GM21576 (cell line): ENCODE results near the gene CCDC106.

Experiments used
- ATAC-seq: cut with Tn5 transposase; IDR thresholded peaks from one replicate; pipeline ENCODE4 v1.9.1; 2021; ENCODE audit warnings: mild to moderate bottlenecking, moderate library complexity; ENCODE audit not compliant: unreplicated experiment

CCDC106 gene

DNA sequence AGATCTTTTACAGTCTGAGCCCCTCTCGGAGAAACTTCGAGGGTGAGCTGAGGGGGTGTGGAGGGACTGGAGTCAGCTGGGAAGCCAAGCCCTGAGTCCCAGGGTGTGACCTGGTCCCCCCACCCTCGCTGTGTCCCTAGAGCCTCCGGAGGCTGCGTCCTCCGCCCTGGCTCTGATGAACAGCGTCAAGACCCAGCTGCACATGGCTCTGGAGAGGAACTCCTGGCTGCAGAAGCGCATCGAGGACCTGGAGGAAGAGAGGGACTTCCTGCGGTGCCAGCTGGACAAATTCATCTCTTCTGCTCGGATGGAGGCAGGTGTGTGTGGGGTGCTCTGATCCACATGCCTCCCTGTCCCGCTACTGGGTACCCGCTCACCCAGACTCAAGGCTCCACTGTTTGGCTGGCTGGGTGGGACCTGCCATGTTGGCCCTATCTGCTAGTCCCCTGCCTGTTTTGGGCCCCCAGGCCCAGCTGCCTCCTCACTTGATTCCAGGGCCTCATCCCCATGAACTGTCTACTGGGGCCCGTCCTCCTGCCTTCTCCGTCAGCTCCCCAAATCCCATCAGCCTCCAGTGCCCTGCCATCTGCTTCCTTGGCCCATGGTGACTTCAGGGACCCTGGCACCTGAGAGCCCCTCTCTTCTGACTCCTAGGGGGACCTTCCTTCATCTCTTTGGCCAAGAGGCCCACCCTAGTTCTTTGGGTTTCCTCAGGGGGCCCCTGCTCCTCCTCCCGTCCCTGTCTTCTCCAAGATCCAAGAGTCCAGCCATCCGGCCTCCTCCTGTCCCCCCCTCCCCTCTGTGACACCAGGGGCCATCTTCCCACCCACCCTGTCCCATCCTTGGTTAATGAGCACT is 1.5 kb downstream of the CCDC106 start:
- ATAC-seq, result no peak

DNA sequence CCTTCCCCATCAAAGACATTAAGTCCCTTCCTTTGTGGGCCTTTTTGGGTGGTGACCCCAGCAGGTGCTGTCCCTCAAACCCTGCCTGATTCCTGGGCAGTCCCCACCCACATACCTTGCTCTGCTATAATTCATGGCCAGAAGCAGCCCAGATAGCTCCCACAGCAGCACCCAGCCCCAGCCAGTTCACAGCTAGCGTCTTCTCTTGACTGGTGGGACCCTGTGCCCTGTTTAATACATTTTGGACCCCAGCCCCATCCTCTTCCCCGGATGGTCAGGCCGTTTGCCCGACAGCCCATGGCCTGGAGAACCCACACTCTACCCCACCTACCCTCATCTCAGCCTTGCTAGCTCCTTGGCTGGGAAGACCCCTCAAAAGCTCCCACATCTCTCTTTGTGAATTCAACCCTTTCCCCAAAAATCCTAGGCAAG is 2.1 kb downstream of the CCDC106 start:
- no peak for ATAC-seq

DNA sequence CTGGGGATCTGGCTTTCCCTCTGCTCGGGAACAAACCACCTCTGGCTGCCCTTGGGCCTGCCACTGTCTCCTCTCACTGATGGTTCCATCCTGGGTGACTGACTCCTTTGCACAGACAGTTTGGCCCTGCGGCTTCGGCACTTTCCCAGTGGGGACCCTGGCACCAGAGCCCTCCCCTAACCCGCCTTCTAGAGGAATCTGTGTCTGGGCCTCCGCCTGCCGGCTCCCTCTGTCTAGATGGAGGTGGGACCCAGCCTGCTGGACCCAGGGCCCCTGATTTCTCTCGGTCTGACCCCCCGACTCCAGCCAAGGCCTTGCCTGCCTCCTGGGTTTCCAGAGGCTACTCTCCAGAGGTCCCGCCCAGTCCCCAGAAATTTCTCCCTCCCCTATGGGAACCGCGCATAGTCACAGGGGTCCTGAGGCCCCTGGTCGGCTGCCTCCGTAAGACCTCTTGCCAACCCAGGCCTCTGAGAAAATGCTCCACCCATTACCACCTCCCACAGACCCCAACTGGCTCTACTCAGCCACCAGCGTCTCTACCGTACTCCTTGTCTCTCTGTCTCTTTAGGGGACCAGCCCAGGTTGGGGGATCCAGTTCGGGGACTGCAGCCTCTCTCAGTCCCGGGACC is 2.7 kb downstream of the CCDC106 start:
- no peak for ATAC-seq

DNA sequence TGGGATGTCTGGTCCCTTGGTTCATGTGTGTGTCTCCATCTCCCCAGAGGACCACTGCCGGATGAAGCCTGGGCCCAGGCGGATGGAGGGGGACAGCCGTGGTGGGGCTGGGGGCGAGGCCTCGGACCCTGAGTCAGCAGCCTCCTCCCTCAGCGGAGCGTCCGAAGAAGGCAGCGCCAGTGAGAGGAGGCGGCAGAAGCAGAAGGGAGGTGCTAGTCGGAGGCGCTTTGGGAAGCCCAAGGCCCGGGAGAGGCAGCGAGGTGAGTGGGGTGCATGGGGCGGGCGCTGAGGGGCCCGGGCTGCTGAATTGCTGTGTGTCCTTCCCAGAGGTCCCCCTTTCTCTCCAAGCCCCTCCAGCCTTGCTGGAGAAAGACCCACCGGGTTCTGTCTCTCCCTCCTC is 3.2 kb downstream of the CCDC106 start:
- ATAC-seq, result no peak

DNA sequence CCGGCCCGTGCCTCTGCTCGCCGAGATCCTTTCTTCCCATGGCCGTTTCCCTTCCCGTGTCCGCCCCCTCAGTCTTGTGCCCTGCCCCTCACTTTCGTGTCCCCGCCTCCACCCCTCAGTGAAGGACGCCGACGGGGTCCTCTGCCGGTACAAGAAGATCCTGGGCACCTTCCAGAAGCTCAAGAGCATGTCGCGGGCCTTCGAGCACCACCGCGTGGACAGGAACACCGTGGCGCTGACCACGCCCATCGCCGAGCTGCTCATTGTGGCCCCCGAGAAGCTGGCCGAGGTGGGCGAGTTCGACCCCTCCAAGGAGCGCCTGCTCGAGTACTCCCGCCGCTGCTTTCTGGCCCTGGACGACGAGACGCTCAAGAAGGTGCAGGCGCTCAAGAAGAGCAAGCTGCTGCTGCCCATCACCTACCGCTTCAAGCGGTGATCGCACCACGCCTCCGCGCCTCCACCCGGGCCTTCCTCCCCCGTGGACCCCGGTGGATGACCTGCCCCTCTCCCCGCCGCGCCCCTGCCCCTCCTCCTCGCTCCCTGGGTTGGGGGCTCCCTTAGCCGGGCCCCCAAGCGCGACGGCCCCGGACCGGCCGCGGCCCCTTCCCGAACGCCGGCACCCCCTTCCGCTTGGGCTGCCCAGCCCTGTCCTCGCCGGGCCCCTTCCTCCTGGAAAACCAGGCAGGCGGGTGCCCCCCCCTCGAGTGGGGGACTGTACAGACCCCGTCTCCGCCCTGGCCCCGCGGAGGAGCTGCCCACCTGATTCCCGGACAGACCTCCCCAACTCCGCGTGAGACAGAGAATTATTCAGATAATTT is 4.5 kb downstream of the CCDC106 start:
- no peak for ATAC-seq

DNA sequence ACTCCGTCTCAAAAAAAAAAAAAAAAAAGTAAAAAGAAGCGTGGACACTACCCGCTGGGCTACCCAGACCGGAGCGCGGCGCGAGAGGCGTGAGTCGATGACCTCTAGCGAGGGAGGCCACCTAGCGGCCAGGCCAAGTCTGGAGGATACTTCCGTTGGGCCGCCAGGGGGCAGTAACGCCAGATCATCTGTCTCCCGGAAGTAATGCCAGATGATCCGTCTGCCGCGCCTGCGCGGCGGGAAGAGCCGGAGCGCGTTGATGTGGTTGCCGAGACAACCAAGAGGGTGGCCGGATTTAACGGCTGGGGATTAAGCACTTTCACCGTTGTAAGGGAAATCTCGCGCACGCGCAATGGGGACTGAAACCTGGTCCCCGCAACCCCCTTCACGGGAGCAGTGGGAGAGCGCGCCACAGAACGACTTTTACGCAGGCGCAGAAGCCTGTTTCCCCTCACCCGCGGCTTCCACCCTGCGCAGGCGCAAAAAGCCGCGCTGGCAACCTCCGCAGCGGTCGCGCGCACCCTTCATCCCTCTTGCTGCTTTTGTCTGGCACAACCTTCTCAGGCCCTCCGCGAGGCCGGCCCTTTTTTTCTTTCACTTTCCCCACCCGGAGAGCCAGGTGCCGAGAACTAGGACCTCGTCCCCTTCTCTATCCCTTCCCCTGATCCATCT is 5.8 kb downstream of the CCDC106 start:
- peak; percentile 32 for ATAC-seq

DNA sequence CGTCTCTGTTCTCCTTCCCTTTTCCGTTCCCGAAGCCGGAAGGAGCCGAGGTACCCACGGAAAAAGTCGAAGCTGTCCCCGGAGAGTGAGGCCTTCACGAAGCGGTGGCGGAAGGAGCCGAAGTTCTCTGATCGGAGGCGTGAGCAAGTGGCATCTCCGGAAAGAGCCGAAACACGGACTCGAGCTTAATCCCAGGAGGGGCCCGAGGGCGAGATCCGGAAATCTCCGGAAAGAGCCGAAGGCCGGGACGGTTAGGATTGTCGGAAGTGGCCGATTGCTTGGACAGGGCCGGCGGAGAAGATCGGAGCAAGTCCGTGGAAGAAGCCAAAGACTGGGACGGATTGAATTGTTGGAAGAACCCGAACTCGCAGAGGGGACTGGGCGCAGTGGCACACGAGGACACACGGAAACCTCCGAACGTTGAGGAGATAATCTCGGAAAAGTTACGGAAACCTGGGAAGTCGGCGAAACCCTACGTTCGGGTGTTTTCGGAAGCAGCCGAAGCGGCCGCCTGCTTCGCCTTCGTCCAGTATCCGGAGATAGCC is 6.4 kb downstream of the CCDC106 start:
- peak; percentile 49 for ATAC-seq

DNA sequence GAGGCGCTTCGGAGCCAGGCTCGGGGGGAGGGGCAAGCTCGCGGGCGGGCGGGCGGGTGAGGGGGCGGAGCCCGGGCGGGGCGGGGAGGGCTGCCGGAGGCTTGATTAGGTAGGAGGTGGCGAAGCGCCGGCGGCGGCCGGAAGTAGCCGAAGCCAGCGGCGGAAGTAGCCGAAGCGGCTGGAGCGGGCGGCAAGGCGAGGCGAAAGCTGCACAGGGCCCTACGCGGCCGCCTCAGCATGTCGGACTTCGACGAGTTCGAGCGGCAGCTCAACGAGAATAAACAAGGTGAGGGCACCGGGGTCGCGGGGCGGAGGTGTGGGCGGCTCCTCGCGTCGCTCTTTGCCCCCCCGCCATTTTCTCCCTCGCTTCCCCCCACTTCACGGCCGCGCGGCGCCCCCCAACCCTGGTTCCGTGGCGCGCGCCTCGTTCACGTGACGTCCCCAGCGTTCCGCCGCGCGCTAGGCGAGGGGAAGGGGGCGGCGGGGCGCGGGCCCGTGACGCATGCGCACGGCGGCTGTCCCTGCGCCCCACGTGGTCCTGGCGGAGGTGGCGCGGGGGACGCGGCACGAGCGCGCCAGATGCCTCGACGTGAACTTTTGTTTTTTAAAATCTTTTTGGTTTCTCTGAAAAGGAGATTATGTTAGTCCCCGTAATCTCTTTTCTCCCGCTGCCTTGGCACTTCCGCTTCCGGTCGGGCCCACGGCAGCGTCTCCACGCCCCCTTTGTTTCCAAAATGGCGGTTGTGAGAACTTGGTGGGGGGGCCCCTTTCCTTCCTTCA is 7.0 kb downstream of the CCDC106 start, which contains the start of gene U2AF2:
Gene U2AF2 (plus strand): TSS at position 168 of the 780 bp plus-strand sequence. CDS start 70 bp downstream, at position 238.
- peak; percentile 31 for ATAC-seq

DNA sequence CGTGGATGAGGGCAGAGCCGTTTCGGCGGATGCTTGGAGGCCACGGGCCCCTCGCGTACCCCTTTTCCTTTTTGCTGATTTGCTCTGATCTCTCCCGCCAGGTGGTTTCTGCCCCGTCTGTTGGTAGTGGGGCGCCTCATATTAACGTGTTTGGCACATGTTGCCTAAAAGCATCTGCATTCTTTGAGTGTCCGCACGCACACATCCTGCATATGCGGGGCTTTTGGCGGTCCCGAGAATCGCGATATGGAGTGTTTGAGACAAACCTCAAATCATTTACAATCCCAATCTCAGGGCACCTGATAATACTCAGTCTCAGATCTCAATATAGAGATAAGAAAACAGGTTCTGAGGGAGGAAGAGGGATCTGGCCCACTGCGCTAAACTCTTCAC is 7.6 kb downstream of the CCDC106 start:
- no peak for ATAC-seq

DNA sequence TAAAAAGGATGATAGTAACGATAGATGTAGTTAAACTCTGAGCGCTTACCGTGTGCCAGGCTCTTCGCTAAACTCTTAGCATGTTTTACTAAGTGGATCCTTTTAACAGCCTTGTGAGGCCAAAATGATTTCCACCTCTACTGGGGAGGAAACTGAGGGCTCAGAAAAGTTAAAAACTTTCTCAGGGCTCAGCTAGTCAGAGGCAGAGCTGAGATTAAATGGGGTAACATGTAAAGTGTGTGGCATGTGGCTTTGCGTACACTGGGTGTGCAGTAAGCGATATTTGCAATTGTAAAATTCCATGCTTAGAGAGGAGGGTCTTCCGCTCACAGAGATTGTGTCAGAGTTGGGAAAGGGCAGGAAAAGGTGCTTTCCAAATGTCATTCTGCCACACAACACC is 8.5 kb downstream of the CCDC106 start:
- ATAC-seq, result no peak

DNA sequence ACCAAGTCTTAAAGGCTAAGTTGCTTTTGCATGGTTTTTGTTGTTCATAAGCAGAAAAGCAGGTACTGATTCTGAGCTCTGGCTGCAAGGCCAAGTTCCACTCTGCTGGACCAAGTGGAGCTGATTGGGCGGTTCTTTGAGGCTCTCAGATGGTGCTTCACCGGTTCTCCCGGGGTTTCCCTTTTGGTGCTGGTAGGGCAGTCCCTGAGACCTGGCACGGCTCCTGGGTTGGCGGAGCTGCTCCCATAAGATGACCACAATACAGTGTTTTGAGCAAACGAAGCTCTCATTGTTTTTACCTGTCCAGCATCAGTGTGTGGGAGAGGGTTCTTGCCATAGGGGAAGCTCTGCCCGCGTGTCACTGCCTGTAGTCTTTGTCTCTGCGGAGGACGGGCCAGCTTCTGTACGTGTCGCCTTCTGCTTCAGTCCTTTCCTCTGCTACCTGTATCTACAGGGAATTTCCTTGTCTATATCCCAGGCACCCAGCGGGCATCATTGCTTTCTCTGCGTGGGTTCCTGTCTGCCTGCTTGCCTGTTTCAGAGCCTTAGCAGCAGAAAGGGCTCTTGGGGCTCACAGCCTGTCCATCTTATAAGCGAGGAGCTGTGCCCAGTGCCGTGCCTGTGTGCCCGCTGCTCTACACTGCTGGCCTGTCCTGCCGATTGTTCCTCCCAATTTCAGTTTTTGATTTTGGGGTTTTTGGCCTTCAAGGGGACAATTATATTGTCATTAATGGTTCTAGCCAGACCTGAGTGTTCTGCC is 9.2 kb downstream of the CCDC106 start:
- no peak for ATAC-seq

DNA sequence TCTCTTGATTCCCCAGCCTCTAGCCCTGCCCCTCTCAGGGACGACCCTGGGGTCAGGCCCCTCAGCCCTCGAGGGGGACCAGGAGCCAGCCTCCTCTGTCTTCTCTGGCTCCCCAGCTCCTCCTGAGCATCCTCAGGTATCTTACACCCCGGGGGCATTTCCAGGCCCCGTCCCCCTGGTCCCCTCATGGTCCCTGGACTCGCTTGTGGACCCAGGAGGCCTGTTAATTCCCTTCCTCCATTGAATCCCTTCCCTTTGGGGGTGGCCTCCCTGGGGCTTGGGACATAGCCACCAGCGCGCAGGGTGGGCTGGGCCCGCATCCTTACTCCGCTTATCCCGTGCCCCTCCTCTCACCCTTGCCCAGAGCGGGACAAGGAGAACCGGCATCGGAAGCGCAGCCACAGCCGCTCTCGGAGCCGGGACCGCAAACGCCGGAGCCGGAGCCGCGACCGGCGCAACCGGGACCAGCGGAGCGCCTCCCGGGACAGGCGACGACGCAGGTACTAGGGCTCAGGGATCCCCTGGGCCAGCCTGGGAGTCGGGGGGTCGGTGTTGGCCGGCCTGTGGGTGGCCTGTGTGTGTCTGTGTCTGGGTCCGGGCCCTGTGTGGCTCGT is 10.9 kb downstream of the CCDC106 start:
- ATAC-seq, result no peak

DNA sequence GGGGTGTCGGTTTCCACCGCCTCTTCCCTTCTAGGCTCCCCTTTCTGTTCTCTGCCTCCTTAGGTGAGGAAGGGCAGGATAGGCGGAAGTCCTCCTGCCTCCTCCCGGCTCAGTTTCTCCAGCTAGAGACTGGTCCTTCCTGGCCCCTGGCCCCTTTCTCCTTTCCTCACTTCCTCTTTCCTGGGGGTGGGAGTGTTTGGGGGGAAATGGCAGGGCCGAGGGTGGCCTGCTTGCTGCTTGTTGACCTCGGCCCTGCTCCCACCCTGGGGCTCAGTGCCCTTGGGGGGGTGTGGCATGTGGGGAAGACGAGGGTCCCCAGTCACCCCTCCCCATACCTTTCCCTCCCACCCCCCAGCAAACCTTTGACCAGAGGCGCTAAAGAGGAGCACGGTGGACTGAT is 11.8 kb downstream of the CCDC106 start:
- no peak for ATAC-seq

DNA sequence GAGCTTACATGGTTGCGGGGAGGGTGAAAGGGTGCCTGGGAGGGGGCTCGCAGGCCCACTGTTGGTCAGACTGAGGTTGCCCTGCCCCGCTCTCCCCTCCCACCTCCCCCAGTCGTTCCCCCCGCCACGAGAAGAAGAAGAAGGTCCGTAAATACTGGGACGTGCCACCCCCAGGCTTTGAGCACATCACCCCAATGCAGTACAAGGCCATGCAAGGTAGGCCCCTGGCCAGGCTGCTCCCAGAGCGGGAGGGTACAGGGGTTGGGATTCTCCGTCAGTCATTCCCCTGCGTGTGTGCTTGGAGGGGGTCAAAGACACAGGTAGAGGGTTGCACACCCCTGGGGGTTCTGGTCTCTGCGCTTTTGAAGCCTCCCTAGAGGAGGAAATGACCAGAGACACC is 12.4 kb downstream of the CCDC106 start:
- no peak for ATAC-seq

DNA sequence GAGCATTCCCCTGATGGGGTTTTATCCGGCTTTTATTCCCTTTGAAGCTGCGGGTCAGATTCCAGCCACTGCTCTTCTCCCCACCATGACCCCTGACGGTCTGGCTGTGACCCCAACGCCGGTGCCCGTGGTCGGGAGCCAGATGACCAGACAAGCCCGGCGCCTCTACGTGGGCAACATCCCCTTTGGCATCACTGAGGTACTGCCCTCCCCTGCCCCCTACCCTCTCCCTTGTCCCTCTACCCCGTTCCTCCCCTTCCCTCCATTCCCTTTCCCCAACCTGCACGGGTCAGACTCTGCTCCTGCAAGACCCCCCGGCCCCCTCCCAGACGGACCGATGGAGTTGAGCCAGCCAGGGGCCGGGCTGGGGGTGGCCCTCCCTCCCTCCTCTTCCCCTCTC is 13.0 kb downstream of the CCDC106 start:
- ATAC-seq, result no peak

DNA sequence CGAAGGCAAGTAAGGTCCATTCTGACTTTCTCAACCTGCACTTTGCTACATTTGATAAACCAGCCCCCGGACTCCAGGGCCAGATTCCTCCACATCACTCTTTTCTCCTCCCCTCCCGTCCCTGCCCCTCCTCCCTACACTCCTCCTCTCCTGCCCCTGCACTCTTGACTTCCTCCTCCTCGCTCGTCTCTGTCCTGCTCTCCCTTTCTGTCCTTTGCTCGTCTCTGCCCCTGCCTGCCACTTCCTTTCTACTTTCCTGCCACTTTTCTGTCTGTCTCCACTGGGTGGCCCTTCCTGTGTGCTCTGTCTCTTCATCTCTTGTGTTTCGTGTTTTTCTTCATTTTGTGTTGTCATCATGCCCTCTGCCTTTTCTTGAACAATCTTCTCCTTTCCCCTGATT is 13.8 kb downstream of the CCDC106 start:
- no peak for ATAC-seq

DNA sequence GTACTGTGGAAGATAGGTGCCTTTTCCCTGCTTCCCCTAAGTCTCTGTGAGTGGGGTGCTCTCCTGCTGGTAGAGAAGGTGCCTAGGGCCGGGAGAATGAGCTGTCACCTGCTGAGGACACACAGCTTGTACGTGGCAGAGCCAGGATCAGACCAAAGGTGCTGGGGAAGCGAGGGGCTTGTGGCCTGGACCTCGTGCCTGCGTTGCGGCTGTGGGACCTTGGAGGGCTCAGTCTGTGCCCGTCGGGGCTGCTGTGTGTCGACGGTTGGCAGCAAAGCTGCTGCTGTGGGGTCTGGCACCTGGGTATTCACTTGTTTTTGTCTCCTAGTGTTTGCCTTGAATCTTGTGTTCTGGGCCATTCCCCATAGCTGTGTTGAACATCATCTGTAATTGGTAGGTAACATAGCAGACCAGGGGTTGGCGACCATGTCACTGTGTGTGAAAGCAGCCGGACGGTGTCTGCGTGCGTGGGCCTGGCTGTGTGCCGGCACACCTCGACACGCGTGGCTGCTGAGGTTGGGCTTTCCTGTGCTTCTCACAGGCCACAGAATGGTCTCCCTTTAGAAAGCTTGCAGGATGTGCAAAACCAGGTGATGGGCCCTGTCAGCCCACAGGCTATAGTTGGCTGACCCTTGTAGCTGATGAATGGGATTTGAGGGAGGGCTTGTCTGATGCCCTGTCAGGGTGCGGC is 16.0 kb downstream of the CCDC106 start:
- no peak for ATAC-seq

DNA sequence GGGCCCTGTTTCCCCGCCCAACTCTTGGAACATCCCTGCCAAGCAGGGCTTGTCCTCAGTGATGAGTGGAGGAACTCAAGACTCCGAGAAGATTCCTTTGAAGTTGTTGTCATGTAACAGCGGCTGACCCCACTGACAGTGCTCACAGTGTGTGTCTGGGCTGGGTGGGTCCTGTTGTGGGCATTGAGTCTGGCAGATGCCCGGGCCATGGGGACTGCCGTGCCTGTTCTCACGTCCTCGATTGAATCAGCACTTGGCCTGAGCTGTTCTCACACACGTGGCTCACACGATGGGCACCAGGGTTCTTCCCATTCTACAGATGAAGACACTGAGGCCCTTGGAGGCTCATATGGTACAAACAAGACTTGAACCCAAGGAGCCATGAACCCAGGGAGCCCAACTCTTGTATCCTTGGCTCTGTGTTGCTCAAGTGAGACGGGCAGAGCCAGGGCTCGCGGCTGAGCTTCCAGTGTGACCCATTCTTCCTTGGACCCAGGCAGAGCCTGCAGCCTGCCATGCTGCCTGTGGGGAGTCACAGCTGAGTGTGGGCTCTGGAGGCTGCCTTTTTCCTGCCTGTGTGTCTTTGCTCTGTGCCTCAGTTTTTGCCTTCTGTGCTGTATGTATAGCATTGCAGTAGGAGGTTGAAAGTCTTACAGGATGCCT is 18.5 kb downstream of the CCDC106 start:
- ATAC-seq, result no peak
